Measurements from ENCODE around the gene DEGS2.

The DEGS2 gene

GRCh38 chr14:100135784-100136183, 23.7 kb downstream of the DEGS2 start:
- ChIA-PET POLR2A (no interaction called here), CTCF (no interaction called here)
- TF ChIP-seq CTBP1 (IDR thresholded peaks at IDR 0.05; ENCODE audit: borderline replicate concordance) = no peak
- no peak for TF ChIP-seq TARDBP (IDR thresholded peaks at IDR 0.05)
- no peak for TF ChIP-seq FOXM1 (IDR thresholded peaks at IDR 0.05; ENCODE audit: borderline replicate concordance)
- no peak for TF ChIP-seq FOXK2 (IDR thresholded peaks at IDR 0.05)
- no peak for TF ChIP-seq LEF1 (IDR thresholded peaks at IDR 0.05; ENCODE audit: borderline replicate concordance)
- TF ChIP-seq BHLHE40 (IDR thresholded peaks at IDR 0.05; ENCODE audit: borderline replicate concordance) = no peak
- TF ChIP-seq ZNF384 (IDR thresholded peaks at IDR 0.05) = no peak
- no peak for TF ChIP-seq SP1 (IDR thresholded peaks at IDR 0.05)
- no peak for TF ChIP-seq ELF4 (IDR thresholded peaks at IDR 0.05)
- no peak for TF ChIP-seq SUZ12 (IDR thresholded peaks at IDR 0.05)
- TF ChIP-seq FOXA1 (IDR thresholded peaks at IDR 0.05) = no peak
- TF ChIP-seq ARNT (IDR thresholded peaks at IDR 0.05) = no peak

GRCh38 chr14:100135073-100135472, 24.4 kb downstream of the DEGS2 start:
- DNase-seq (ENCODE audit: extremely low spot score) = no peak
- POLR2A ChIA-PET = no interaction called here
- CTCF ChIA-PET = no interaction called here
- TF ChIP-seq TARDBP (IDR thresholded peaks at IDR 0.05) (no peak), BHLHE40 (IDR thresholded peaks at IDR 0.05; ENCODE audit: borderline replicate concordance) (no peak), SUZ12 (IDR thresholded peaks at IDR 0.05) (no peak), ZNF384 (IDR thresholded peaks at IDR 0.05) (no peak), FOXK2 (IDR thresholded peaks at IDR 0.05) (no peak), LEF1 (IDR thresholded peaks at IDR 0.05; ENCODE audit: borderline replicate concordance) (no peak), CTBP1 (IDR thresholded peaks at IDR 0.05; ENCODE audit: borderline replicate concordance) (no peak)

More at GRCh38 chr14:100135784-100136183, 23.7 kb downstream of the DEGS2 start:
- no peak for DNase-seq (ENCODE audit: extremely low spot score)

GRCh38 chr14:100134586-100134985, 24.9 kb downstream of the DEGS2 start:
- ChIA-PET CTCF (interaction anchor here (0.6 kb wide), 1 partner anchor 151 kb away, joined by 4 read pairs; no protein-coding TSS in a partner anchor), POLR2A (no interaction called here)
- no peak for DNase-seq (ENCODE audit: extremely low spot score)
- TF ChIP-seq FOXM1 (IDR thresholded peaks at IDR 0.05; ENCODE audit: borderline replicate concordance) (no peak), SUZ12 (IDR thresholded peaks at IDR 0.05) (no peak), FOXA1 (IDR thresholded peaks at IDR 0.05) (no peak), TARDBP (IDR thresholded peaks at IDR 0.05) (no peak), L3MBTL2 (conservative IDR thresholded peaks at IDR 0.05) (no peak), HDGF (IDR thresholded peaks at IDR 0.05; ENCODE audit: borderline replicate concordance) (no peak), BHLHE40 (IDR thresholded peaks at IDR 0.05; ENCODE audit: borderline replicate concordance) (no peak), NFRKB (IDR thresholded peaks at IDR 0.05) (no peak), ARNT (IDR thresholded peaks at IDR 0.05) (no peak), ZNF384 (IDR thresholded peaks at IDR 0.05) (no peak), ELF4 (IDR thresholded peaks at IDR 0.05) (no peak), FOXK2 (IDR thresholded peaks at IDR 0.05) (no peak), SP1 (IDR thresholded peaks at IDR 0.05) (no peak), PKNOX1 (IDR thresholded peaks at IDR 0.05) (no peak)

- no peak for DNase-seq (ENCODE audit: extremely low spot score)
- ChIA-PET CTCF (no interaction called here), POLR2A (no interaction called here)
- TF ChIP-seq ZNF384 (IDR thresholded peaks at IDR 0.05) (no peak), SUZ12 (IDR thresholded peaks at IDR 0.05) (no peak), FOXM1 (IDR thresholded peaks at IDR 0.05; ENCODE audit: borderline replicate concordance) (no peak), ELF4 (IDR thresholded peaks at IDR 0.05) (no peak), SP1 (IDR thresholded peaks at IDR 0.05) (no peak), HDGF (IDR thresholded peaks at IDR 0.05; ENCODE audit: borderline replicate concordance) (no peak), BHLHE40 (IDR thresholded peaks at IDR 0.05; ENCODE audit: borderline replicate concordance) (no peak)
These were observed 26.4 kb downstream of the DEGS2 start for GRCh38 chr14:100132903-100133510.

GRCh38 chr14:100132161-100132902, 27.1 kb downstream of the DEGS2 start:
- DNase-seq (ENCODE audit: extremely low spot score) = no peak
- TF ChIP-seq LEF1 (IDR thresholded peaks at IDR 0.05; ENCODE audit: borderline replicate concordance) = no peak
- no peak for TF ChIP-seq BHLHE40 (IDR thresholded peaks at IDR 0.05; ENCODE audit: borderline replicate concordance)
- TF ChIP-seq TARDBP (IDR thresholded peaks at IDR 0.05) = no peak
- POLR2A ChIA-PET = no interaction called here
- CTCF ChIA-PET = interaction anchor here (0.7 kb wide), 1 partner anchor 94 kb away, joined by 3 read pairs; no protein-coding TSS in a partner anchor

GRCh38 chr14:100131181-100131580, 28.3 kb downstream of the DEGS2 start:
- TF ChIP-seq PKNOX1 (IDR thresholded peaks at IDR 0.05) (no peak), LEF1 (IDR thresholded peaks at IDR 0.05; ENCODE audit: borderline replicate concordance) (no peak), CTBP1 (IDR thresholded peaks at IDR 0.05; ENCODE audit: borderline replicate concordance) (no peak), TARDBP (IDR thresholded peaks at IDR 0.05) (no peak), L3MBTL2 (conservative IDR thresholded peaks at IDR 0.05) (no peak), HDGF (IDR thresholded peaks at IDR 0.05; ENCODE audit: borderline replicate concordance) (no peak), ARNT (IDR thresholded peaks at IDR 0.05) (no peak), SP1 (IDR thresholded peaks at IDR 0.05) (no peak), FOXK2 (IDR thresholded peaks at IDR 0.05) (no peak)
- ChIA-PET CTCF (no interaction called here), POLR2A (no interaction called here)
- DNase-seq (ENCODE audit: extremely low spot score) = no peak

- TF ChIP-seq ELF4 (IDR thresholded peaks at IDR 0.05) (no peak), SUZ12 (IDR thresholded peaks at IDR 0.05) (no peak), PKNOX1 (IDR thresholded peaks at IDR 0.05) (no peak), ARNT (IDR thresholded peaks at IDR 0.05) (no peak), TARDBP (IDR thresholded peaks at IDR 0.05) (no peak), LEF1 (IDR thresholded peaks at IDR 0.05; ENCODE audit: borderline replicate concordance) (no peak), CTBP1 (IDR thresholded peaks at IDR 0.05; ENCODE audit: borderline replicate concordance) (no peak), NFRKB (IDR thresholded peaks at IDR 0.05) (no peak), ZNF384 (IDR thresholded peaks at IDR 0.05) (no peak)
- DNase-seq (ENCODE audit: extremely low spot score) = no peak
- ChIA-PET CTCF (interaction anchor here (0.5 kb wide), 1 partner anchor 573 kb away, joined by 4 read pairs; no protein-coding TSS in a partner anchor), POLR2A (no interaction called here)
These were observed 28.9 kb downstream of the DEGS2 start for GRCh38 chr14:100130521-100130920.

All from HEK293T (cell line).